Activated effector memory CD4-positive, alpha-beta T cell treated with Interleukin-2 at 50 U/mL for 16 hours (primary cell): ENCODE results near the gene KCTD5.

Experiments
- DNase-seq: peaks from one replicate; pipeline ENCODE4 v3.0.0-alpha.2; 2020

KCTD5 gene

DNA sequence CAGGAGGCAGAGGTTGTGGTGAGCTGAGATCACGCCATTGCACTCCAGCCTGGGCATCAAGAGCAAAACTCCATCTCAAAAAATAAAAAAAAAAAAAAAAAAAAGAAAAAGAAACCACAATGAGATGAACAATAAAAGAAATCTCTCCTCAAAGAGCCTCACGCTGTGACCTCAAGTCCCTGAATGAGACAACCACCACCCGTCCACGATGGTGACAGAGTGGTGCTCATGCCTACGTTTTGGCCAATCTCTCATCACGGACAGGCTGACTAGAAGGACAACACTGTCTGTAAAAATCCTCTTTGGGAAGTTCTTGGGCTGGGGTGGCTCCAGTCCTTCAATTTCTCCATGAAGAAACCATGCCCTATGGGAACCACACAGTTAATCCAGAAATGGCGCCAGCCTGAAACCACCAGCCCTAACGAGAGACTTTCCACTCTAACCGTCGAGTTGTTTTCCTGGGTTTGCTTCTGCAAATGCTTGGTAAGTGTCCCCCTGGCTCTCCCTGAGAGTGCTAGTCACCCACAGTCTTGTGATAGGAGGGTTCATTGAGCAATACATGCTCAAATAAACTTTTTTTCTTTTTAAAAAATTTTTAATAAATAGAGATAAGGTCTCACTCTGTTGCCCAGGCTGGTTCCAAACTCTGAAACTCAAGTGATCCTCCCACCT is 52.7 kb downstream of the KCTD5 start:
- DNase-seq: no peak

DNA sequence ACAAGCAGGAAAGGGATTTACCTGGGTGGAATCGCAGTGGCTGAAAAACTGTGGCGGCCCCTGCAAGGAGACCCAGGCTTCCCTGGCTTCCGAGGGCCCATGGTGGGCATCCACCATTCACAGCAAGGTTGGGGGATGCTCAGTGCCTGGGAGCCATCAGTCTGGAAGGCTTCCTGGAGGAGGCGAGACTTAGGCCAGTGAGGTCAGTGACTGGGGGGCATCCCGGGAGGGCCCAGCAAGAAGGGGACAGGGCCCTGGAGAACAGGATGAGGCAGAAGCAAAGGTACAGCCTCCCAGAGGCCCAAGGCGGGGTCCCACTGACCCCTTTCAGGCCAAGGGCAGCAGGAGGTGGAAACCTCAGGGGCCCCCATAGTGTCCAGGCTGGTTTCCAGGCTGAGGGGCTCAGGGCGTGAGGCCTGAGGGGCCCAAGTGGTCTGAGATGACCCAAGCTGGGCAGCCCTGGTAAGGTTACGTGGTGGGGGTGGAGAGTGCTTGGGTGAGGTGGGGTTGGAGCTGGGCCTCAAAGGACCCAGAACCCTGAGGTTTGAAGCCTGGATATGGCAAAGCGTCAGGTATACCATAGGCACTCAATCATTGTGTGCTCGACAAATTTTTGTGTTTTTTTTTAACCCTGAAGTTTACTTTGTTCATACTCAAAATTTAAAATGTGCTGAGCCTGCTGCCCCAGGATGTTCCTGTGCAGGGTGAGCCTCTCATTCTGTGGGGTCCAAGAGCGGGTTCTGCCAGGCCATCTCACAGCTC is 54.3 kb downstream of the KCTD5 start:
- no peak for DNase-seq

DNA sequence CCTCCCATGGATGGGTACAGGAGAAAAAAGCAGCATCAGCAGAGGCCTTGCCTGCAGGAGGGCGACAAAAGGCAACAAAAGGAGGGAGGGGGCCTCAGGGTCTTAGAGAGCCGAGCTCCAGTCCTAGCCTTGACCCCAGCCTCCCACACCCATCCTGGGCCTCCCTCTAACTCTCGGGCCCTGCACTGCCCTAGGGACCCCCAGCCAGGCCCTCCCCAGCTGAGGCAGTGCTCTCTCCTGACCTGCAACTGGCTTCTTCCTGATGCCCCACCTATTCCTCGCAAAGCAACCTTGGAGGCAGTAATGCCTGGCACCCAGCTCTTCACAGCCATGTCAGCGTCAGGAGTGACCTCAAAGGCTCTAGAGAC is 54.9 kb downstream of the KCTD5 start:
- no peak for DNase-seq

DNA sequence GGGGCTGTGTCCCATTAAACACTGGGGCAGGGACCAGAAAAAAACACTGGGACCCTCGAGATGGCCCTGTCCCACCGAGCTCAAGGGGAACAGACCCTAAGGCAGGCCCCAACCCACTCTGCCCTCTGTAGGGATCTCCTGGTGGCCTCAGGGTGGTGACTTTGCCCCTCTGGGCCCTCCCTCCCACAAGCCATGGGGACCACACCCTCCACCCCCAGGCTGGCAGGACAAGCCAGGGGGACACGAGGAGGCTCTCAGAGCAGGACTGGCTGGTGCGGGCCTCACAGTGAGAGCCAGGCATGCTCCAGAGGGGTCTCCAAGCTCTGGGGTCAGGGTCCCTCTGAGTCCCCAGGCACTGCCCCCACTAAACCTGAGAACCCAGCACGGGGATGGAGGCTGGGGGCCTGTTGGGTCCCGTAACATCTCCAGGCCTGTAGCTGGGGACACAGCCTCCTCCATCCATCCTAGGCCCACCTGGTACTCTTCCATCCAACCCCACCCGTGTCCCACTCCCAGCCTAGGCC is 55.6 kb downstream of the KCTD5 start:
- DNase-seq: no peak

- DNase-seq: no peak
Measured at GRCh38 chr16:2738615-2739014, 56.3 kb downstream of the KCTD5 start.

DNA sequence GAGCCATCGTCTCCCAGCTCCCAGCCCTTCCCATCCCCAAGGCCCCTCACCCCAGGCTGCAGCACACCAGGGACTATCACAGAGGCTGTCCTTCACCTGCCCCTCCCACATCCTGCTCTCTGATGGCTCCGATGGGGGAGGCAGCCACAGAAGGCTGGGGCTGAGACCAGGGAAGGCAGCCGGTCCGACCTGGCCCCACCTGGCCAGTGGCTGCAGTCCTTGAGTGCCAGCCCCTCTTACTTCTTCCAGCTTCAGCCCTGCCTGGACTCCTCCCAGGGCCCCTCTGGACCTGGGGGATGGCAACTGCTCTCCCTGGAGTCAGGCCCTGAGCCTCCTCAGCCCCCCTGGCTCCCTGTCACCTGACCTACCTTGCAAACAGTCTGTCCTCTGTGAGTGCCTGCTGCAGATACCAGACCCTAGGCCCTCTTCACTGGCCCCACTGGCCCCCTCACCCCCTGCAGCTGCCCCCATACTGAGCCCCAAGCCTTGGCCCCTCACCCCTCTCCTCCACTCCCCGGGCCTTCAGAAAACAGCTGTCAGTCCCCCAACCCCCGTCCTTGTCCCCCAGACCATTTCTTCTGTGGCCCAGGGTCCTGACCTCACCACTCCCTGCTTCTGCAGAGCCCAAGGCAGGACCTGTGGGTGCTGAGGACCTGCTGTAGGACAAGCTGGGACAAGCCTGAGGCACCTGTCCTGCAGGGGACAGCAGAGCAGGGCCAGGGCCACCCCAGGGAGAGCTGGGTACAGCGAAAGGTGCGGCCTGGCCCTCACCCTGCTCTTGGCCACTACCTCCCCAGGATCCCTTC is 57.5 kb downstream of the KCTD5 start:
- no peak for DNase-seq

DNA sequence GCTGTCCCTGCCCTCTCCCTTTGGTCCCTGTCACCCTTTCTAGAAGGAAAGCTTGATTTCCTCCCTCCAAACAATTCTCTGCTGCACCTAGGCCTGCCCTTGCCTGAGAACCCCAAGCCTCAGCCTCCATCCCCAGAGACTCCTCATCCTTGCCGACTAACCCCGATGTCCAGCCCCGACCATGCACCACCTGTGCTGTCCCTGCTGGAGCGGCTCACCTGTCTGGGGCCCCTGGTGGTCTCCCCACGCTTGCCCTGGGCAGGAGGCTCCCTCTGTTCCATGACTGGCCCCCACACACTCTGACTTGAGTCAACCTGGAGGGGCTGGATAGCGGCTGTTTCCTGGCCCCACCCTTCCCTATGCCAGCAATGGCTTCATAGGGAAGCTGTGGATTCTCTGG is 58.2 kb downstream of the KCTD5 start:
- no peak for DNase-seq

GRCh38 chr16:2741168-2741567 is 58.8 kb downstream of the KCTD5 start:
- DNase-seq: no peak

GRCh38 chr16:2742323-2743006 is 60.1 kb downstream of the KCTD5 start:
- DNase-seq: no peak

DNA sequence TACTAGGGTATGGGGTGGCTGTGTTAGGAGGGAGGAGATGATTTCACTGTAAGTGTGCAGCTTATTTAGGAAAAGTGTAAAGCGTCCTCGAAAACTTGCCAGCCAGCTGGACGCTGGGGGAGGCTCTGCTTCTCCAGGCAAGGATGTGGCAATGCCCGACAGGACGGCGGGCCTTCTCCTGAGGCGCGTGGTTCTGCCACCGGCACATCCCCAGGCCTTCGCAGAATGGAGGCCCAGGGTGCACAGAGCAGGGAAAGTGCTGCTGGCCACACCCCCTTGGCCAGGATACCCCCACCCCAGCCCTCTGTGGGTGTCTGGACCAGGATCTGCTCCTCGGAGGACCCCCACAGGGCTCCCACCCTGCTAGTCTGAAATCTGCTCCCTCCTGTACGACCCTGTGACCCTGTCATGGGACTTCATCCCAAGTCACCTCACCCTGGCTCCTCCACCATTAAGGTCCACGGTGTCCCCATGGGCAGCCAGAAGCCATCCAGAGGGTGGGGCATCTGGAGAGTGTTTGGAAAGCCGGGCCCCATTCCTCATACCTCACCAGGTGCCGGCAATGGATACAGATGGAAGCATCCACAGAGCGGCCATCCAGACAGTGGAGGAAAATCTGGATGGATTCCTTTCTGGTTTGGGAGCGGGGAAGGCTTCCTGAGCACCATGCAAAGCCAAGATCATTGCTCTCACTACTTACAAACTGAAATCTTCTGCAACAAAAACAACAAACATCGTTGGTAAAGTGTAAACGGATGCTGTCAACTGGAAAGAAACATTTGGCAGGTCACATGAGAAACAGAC is 60.9 kb downstream of the KCTD5 start:
- no peak for DNase-seq

- DNase-seq: no peak
Measured at GRCh38 chr16:2744711-2745110, 62.4 kb downstream of the KCTD5 start.

GRCh38 chr16:2745116-2745890 is 63.0 kb downstream of the KCTD5 start:
- DNase-seq: no peak

DNA sequence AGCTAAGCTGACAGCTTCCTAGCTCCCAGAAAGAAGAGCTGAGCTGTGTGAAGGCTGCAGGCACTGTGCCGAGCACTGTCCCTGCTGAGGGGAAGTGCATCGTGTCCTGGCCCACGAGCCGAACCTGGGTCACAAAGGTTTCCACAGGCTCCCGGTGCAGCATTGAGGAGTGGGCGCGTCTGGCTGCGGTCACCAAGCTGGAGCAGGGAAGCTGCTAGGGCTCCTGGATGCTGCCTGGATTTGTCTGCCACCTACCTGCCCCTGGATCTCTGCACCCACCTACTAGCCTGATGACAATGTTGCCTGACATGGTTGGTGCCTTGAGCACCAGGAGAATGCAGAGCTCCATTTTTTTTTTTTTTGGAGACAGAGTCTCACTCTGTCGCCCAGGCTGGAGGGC is 63.6 kb downstream of the KCTD5 start:
- no peak for DNase-seq

DNA sequence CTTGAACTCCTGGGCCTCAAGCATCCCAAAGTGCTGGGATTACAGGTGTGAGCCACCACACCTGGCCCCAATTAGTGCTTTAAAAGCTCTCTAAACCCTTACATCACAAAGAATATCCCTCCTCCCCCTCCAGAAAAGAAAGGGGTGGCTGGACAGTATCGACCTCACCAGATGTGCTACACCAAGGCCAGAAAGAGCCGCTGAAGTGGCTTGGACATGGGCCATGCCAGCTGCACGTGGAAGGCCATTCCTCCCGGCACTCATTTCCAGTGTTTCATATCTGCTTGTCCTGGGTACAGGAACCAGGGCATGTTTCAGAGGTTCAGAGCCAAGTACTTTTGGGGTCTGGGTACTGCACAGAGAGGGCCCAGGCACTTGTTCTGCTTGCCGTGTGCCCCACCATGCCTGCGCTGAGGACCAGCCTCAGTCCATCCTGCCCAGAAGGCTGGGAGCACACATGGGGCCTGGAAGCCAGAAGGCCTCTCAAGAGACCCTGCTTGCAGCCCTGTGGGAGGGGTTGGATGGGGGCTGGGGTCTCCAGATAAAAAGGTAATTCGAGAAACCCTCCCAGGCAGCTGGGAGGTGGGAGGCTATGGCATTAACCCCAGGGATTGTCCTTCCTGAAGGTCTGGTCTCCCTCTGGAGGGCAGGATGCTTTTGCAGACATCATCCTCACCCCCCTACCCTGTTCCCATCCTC is 66.6 kb downstream of the KCTD5 start:
- no peak for DNase-seq

- DNase-seq: no peak
Measured at GRCh38 chr16:2749476-2749875, 67.2 kb downstream of the KCTD5 start.

DNA sequence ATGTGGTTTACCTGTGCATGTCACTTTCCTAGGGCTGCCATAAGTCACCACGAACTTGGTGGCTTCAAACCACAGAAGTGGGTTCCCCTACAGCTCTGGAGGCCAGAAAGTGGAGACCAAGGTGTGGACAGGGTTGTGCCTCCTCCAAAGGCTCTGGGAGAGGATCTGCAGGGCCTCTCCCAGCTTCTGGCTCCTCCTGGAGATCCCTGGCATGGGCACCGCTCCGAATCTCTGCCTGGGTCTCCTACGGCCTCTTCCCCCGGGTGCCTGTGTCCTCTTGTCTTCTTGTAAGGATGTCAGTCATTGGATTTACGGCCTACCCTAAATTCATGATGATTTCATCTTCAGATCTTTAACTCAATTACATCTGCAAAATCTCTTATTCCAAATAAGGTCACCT is 67.6 kb downstream of the KCTD5 start:
- DNase-seq: no peak

- DNase-seq: no peak
Measured at GRCh38 chr16:2751577-2752034, 69.3 kb downstream of the KCTD5 start.

DNA sequence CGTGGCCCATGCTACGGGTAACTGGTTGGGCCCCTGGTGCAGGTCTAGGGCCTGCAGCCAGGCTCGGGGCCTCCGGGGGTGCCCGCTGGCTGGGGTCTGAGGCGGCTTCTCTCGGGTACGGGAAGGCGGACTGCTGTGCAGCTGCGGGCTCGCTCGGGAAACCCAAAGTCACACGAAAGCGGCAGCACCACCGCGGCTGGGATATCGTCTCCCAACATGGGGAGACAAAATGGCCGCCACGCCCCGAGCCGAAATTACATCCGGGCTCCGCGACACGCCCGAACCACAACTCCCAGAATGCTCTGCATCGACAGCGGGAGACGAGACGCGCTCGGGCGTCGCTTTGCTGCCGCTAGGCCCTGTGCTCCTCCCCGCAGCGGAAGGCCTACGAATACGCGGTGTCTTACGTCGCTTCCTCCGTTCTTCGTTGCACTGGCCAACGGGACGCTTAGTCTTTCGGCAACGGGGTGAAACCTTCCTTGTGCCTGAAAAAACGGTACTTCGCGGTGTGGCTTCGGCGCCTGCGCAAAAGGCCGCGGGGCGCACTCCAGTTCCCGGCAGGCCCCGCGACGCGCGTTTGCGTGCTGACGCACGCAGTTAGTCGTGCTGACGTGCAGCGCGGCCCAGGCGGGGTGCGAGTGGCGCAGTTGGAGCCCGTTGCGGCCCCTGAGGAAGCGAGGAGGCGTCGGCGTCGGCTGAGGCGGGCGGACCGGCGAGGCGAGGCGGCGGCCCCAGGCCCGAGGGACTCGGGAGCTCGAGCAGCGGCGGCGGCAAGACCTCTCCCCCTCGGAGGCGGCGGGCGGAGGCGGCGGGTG is 69.9 kb downstream of the KCTD5 start, which contains the start of gene SRRM2:
SRRM2 (plus strand) TSS at position 604 of the 815 bp plus-strand sequence. CDS start 3,727 bp downstream, outside the sequence.
- DNase-seq: peak; percentile 94
